Measurements from ENCODE around the gene RAB9A.

- TF ChIP-seq REST (IDR thresholded peaks at IDR 0.05; ENCODE audit: low read depth, low read length) (no peak), POLR2A (IDR thresholded peaks at IDR 0.05; ENCODE audit: low read depth, low read length) (no peak), CTCF (IDR thresholded peaks at IDR 0.05 in 2 of 3, conservative IDR thresholded peaks at IDR 0.05 in 1 of 3; ENCODE audit: control insufficient read depth in 2 of 3, extremely low read depth in 1 of 3, insufficient read depth in 1 of 3, low read depth in 3 of 3, low read length in 3 of 3) (no peak)
These were observed 43.5 kb downstream of the RAB9A start for GRCh38 chrX:13732246-13733067.
